Hepatocyte (in vitro differentiated cells): ENCODE measurements around the gene KIAA1549.

Experiments
- EZH2phosphoT487 ChIP-seq: fragments of 200-600 bp; sonication (generic); IDR thresholded peaks from one replicate; pipeline ENCODE4 v1.6.1; 2018; ENCODE audit warnings: antibody characterized with exemption, mild to moderate bottlenecking, low read depth, moderate library complexity; ENCODE audit not compliant: unreplicated experiment, severe bottlenecking
- TF ChIP-seq, protein P1 (sequence below): fragments of 200-600 bp; sonication (generic); IDR thresholded peaks from 2 replicates; pipeline ENCODE4 v1.5.1; 2016; ENCODE audit warnings: antibody characterized with exemption, mild to moderate bottlenecking; ENCODE audit not compliant: poor library complexity

DNA sequence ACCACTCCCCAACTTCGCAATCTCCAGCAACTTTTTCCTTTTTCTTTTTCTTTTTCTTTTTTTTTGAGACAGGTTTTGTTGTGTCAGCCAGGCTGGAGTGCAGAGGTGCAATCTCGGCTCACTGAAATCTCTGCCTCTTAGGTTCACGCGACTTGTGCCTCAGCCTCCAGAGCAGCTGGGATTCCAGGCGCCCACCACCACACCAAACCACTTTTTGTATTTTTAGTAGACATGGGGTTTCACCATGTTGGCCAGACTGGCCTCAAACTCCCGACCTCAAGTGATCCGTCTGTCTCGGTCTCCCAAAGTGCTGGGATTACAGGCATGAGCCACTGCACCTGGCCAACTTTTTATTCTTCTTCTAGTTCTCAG is 55.0 kb downstream of the KIAA1549 start:
- TF ChIP-seq, protein P1, sequence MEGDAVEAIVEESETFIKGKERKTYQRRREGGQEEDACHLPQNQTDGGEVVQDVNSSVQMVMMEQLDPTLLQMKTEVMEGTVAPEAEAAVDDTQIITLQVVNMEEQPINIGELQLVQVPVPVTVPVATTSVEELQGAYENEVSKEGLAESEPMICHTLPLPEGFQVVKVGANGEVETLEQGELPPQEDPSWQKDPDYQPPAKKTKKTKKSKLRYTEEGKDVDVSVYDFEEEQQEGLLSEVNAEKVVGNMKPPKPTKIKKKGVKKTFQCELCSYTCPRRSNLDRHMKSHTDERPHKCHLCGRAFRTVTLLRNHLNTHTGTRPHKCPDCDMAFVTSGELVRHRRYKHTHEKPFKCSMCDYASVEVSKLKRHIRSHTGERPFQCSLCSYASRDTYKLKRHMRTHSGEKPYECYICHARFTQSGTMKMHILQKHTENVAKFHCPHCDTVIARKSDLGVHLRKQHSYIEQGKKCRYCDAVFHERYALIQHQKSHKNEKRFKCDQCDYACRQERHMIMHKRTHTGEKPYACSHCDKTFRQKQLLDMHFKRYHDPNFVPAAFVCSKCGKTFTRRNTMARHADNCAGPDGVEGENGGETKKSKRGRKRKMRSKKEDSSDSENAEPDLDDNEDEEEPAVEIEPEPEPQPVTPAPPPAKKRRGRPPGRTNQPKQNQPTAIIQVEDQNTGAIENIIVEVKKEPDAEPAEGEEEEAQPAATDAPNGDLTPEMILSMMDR, result no peak
- TF ChIP-seq EZH2phosphoT487, result no peak
